ENCODE data around the gene ERRFI1. TPM values are rescaled to one million over a fixed set of nuclear protein-coding genes. Genes with fewer than 3 reads are reported as not detected.

The ERRFI1 gene
- total RNA-seq, 1 donor from 2014 or later: 175 TPM

- Histone ChIP-seq H3K36me3 (ENCODE audit: control insufficient read depth, insufficient read depth, low read length) (no peaks in the 10 kb centered on the region), H3K4me3 (ENCODE audit: low read depth, low read length) (no peak overlapping the region), H3K27me3 (ENCODE audit: control insufficient read depth, insufficient read depth, low read length) (no peaks in the 10 kb centered on the region)
- FAIRE-seq (peak; percentile 7), DNase-seq (ENCODE audit: low read depth) (peak; percentile 98)
- TF ChIP-seq, protein P1, sequence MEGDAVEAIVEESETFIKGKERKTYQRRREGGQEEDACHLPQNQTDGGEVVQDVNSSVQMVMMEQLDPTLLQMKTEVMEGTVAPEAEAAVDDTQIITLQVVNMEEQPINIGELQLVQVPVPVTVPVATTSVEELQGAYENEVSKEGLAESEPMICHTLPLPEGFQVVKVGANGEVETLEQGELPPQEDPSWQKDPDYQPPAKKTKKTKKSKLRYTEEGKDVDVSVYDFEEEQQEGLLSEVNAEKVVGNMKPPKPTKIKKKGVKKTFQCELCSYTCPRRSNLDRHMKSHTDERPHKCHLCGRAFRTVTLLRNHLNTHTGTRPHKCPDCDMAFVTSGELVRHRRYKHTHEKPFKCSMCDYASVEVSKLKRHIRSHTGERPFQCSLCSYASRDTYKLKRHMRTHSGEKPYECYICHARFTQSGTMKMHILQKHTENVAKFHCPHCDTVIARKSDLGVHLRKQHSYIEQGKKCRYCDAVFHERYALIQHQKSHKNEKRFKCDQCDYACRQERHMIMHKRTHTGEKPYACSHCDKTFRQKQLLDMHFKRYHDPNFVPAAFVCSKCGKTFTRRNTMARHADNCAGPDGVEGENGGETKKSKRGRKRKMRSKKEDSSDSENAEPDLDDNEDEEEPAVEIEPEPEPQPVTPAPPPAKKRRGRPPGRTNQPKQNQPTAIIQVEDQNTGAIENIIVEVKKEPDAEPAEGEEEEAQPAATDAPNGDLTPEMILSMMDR (IDR thresholded peaks at IDR 0.05; ENCODE audit: insufficient read depth, low read length, severe bottlenecking): no peak
Measured at GRCh38 chr1:8006037-8006963, 19.8 kb downstream of the ERRFI1 start.

GRCh38 chr1:8004803-8005573, 21.1 kb downstream of the ERRFI1 start:
- peak; percentile 99 for DNase-seq (ENCODE audit: low read depth)
- H3K27me3 ChIP-seq (ENCODE audit: control insufficient read depth, insufficient read depth, low read length): no peaks in the 10 kb centered on the region
- H3K36me3 ChIP-seq (ENCODE audit: control insufficient read depth, insufficient read depth, low read length): no peaks in the 10 kb centered on the region
- H3K4me3 ChIP-seq (ENCODE audit: low read depth, low read length): no peak overlapping the region
- TF ChIP-seq, protein P1 (IDR thresholded peaks at IDR 0.05; ENCODE audit: insufficient read depth, low read length, severe bottlenecking): no peak
- FAIRE-seq: peak; percentile 96

DNA sequence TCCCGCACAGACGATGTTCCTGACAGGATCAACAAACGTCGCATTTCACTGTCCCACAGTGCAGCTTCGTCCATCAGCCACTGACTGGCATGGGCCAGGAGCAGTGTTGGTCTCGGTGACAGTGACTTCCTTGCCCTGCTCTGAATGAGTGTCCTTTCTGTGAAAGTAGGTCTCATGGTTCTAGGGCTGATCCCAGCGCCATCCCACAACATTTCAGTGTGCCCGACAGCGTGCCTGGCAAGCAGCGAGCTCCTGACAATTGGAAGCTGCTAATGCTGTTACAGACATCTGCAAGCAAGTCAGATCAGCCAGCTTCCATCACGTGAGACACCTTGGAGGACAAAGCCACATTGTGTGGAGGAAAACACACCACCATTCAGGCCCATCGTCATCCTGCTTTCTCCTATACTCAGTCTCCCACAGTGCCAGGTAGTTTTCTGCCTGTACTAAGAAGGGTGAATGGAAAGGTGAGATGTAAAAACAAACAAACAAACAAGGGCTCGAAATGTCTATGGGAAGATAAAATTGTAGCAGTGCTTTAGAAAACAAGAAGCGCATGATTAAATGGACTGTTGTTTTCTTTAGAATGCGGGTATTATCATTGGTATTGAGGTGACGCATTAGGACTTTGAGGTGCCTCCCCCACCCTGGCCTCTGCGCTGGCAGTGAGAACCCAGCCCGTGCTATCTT, 21.9 kb downstream of the ERRFI1 start:
- no peak for DNase-seq (ENCODE audit: low read depth)
- Histone ChIP-seq H3K36me3 (ENCODE audit: control insufficient read depth, insufficient read depth, low read length) (no peaks in the 10 kb centered on the region), H3K4me3 (ENCODE audit: low read depth, low read length) (no peak overlapping the region), H3K27me3 (ENCODE audit: control insufficient read depth, insufficient read depth, low read length) (no peaks in the 10 kb centered on the region)
- TF ChIP-seq, protein P1 (IDR thresholded peaks at IDR 0.05; ENCODE audit: insufficient read depth, low read length, severe bottlenecking): no peak
- peak; percentile 62 for FAIRE-seq

GRCh38 chr1:8003438-8004112, 22.5 kb downstream of the ERRFI1 start:
- DNase-seq (ENCODE audit: low read depth): peak; percentile 81
- no peak overlapping the region for H3K4me3 ChIP-seq (ENCODE audit: low read depth, low read length)
- FAIRE-seq: no peak
- no peaks in the 10 kb centered on the region for H3K36me3 ChIP-seq (ENCODE audit: control insufficient read depth, insufficient read depth, low read length)
- TF ChIP-seq, protein P1 (IDR thresholded peaks at IDR 0.05; ENCODE audit: insufficient read depth, low read length, severe bottlenecking): no peak
- no peaks in the 10 kb centered on the region for H3K27me3 ChIP-seq (ENCODE audit: control insufficient read depth, insufficient read depth, low read length)

GRCh38 chr1:8002921-8003320, 23.2 kb downstream of the ERRFI1 start:
- no peak for FAIRE-seq
- H3K36me3 ChIP-seq (ENCODE audit: control insufficient read depth, insufficient read depth, low read length): no peaks in the 10 kb centered on the region
- no peaks in the 10 kb centered on the region for H3K27me3 ChIP-seq (ENCODE audit: control insufficient read depth, insufficient read depth, low read length)
- no peak overlapping the region for H3K4me3 ChIP-seq (ENCODE audit: low read depth, low read length)
- TF ChIP-seq, protein P1 (IDR thresholded peaks at IDR 0.05; ENCODE audit: insufficient read depth, low read length, severe bottlenecking): no peak
- DNase-seq (ENCODE audit: low read depth): no peak
